Mesenchymal stem cell (in vitro differentiated cells and primary cell): ENCODE results near the gene TMEM37.

Experiments
- DNase-seq: peaks from one replicate; pipeline ENCODE4 v3.0.0-alpha.2; 2013
- H2AFZ ChIP-seq: one replicate; pipeline ENCODE4 v1.6.1; 2013; ENCODE audit warnings: low read depth, mild to moderate bottlenecking, control low read depth, inconsistent platforms, low read length, moderate library complexity
- H2AK5ac ChIP-seq: 2 replicates; pipeline ENCODE4 v1.6.1; 2013; ENCODE audit warnings: low read length, moderate library complexity, mild to moderate bottlenecking, inconsistent platforms; ENCODE audit not compliant: severe bottlenecking
- H2BK120ac ChIP-seq: one replicate; pipeline ENCODE4 v1.6.1; 2013; ENCODE audit warnings: low read depth, mild to moderate bottlenecking, inconsistent platforms, low read length, moderate library complexity
- H2BK12ac ChIP-seq, 2 experiments: one replicate each; pipeline ENCODE4 v1.6.1; 2013; ENCODE audit warnings: inconsistent platforms in 2 of 2, low read length in 2 of 2, mild to moderate bottlenecking in 2 of 2, moderate library complexity in 2 of 2, control low read depth in 1 of 2
- H2BK15ac ChIP-seq: one replicate; pipeline ENCODE4 v1.6.1; 2013; ENCODE audit warnings: mild to moderate bottlenecking, low read depth, inconsistent platforms; ENCODE audit not compliant: poor library complexity, severe bottlenecking
- H2BK5ac ChIP-seq: 2 replicates; pipeline ENCODE4 v1.6.1; 2013; ENCODE audit warnings: low read depth, mild to moderate bottlenecking, low read length, control low read depth, inconsistent platforms; ENCODE audit not compliant: poor library complexity, severe bottlenecking
- H3K14ac ChIP-seq, 2 experiments: one replicate each; pipeline ENCODE4 v1.6.1; 2013; ENCODE audit warnings: inconsistent platforms in 2 of 2, low read length in 2 of 2, control low read depth in 1 of 2, mild to moderate bottlenecking in 1 of 2, moderate library complexity in 1 of 2
- H3K18ac ChIP-seq, 2 experiments: one replicate each; pipeline ENCODE4 v1.6.1; 2013; ENCODE audit warnings: inconsistent platforms in 2 of 2, low read length in 2 of 2, control low read depth in 1 of 2, low read depth in 1 of 2, mild to moderate bottlenecking in 1 of 2
- H3K23ac ChIP-seq, 2 experiments: one replicate each; pipeline ENCODE4 v1.6.1; 2013; ENCODE audit warnings: inconsistent platforms in 2 of 2, low read length in 2 of 2, mild to moderate bottlenecking in 2 of 2, moderate library complexity in 2 of 2, control low read depth in 1 of 2
- H3K27ac ChIP-seq: 2 replicates; pipeline ENCODE4 v1.5.1; 2013; ENCODE audit warnings: mild to moderate bottlenecking, moderate library complexity, low read length, control low read depth, inconsistent platforms; ENCODE audit not compliant: poor library complexity, severe bottlenecking
- H3K27me3 ChIP-seq, 2 experiments: 2 replicates each; pipeline versions ENCODE4 v1.6.1 to v1.7.0; 2013; ENCODE audit warnings: low read length in 2 of 2, mild to moderate bottlenecking in 2 of 2, moderate library complexity in 2 of 2, control low read depth in 1 of 2, inconsistent platforms in 1 of 2; ENCODE audit not compliant: control insufficient read depth in 1 of 2, insufficient read depth in 1 of 2
- H3K36me3 ChIP-seq, 2 experiments: 2 replicates each; pipeline versions ENCODE4 v1.6.1 to v1.7.0; 2013; ENCODE audit warnings: low read length in 2 of 2, control low read depth in 1 of 2, inconsistent platforms in 1 of 2, low read depth in 1 of 2, mild to moderate bottlenecking in 1 of 2; ENCODE audit not compliant: insufficient read depth in 2 of 2, control insufficient read depth in 1 of 2
- H3K4ac ChIP-seq, 2 experiments: one replicate each; pipeline ENCODE4 v1.6.1; 2013; ENCODE audit warnings: inconsistent platforms in 2 of 2, low read length in 2 of 2, mild to moderate bottlenecking in 2 of 2, moderate library complexity in 2 of 2, control low read depth in 1 of 2, low read depth in 1 of 2
- H3K4me1 ChIP-seq: 2 replicates; pipeline ENCODE4 v1.6.1; 2013; ENCODE audit warnings: low read depth, low read length, control low read depth; ENCODE audit not compliant: control insufficient read depth, insufficient read depth
- H3K4me2 ChIP-seq: 2 replicates; pipeline ENCODE4 v1.6.1; 2013; ENCODE audit warnings: low read length, mild to moderate bottlenecking, inconsistent platforms; ENCODE audit not compliant: poor library complexity, severe bottlenecking
- H3K4me3 ChIP-seq, 2 experiments: 2 replicates each; pipeline versions ENCODE4 v1.5.1 to v1.7.0; 2013; ENCODE audit warnings: low read length in 2 of 2, mild to moderate bottlenecking in 2 of 2, control low read depth in 1 of 2, low read depth in 1 of 2; ENCODE audit not compliant: insufficient read depth in 1 of 2
- H3K79me1 ChIP-seq: replicated peaks from 2 replicates; pipeline ENCODE4 v1.6.1; 2013; ENCODE audit warnings: mild to moderate bottlenecking, control low read depth, low read length, inconsistent platforms; ENCODE audit not compliant: poor library complexity, severe bottlenecking
- H3K9ac ChIP-seq: 2 replicates; pipeline ENCODE4 v1.7.0; 2013; ENCODE audit warnings: mild to moderate bottlenecking, low read length, moderate library complexity
- H3K9me3 ChIP-seq: 2 replicates; pipeline ENCODE4 v1.7.0; 2013; ENCODE audit warnings: mild to moderate bottlenecking, low read length; ENCODE audit not compliant: control insufficient read depth
- H4K8ac ChIP-seq: one replicate; pipeline ENCODE4 v1.6.1; 2013; ENCODE audit warnings: inconsistent platforms, mild to moderate bottlenecking, low read length, moderate library complexity
- H4K91ac ChIP-seq: one replicate; pipeline ENCODE4 v1.6.1; 2013; ENCODE audit warnings: mild to moderate bottlenecking, low read length, inconsistent platforms
- WGBS: methylation state at CpG from one replicate; pipeline ENCODE4 v1.1.7; 2013; ENCODE audit warnings: mixed read lengths; 5-methylcytosine and 5-hydroxymethylcytosine counted together

Gene TMEM37

GRCh38 chr2:119469661-119470297 is 38.1 kb downstream of the TMEM37 start:
- H2AFZ ChIP-seq = no peak overlapping the region
- no peak overlapping the region for H3K9ac ChIP-seq
- no peak overlapping the region for H3K14ac ChIP-seq
- H3K4me1 ChIP-seq = peaks cover 4% of the 10 kb centered on the region
- peaks cover 0 to 21% of the 10 kb centered on the region in 2 experiments for H3K27me3 ChIP-seq
- 25% methylated on average over 1 of the region's 2 CpGs for WGBS
- H2AK5ac ChIP-seq = no peak overlapping the region
- no peak overlapping the region for H2BK5ac ChIP-seq
- H3K18ac ChIP-seq = no peak overlapping the region
- no peak overlapping the region for H3K4me2 ChIP-seq
- no peak overlapping the region for H2BK12ac ChIP-seq
- H3K9me3 ChIP-seq = no peaks in the 10 kb centered on the region
- no peak overlapping the region for H4K8ac ChIP-seq
- H2BK120ac ChIP-seq = no peak overlapping the region
- H3K79me1 ChIP-seq = no peaks in the 10 kb centered on the region
- H3K4ac ChIP-seq = no peak overlapping the region
- no peak for DNase-seq
- no peak overlapping the region for H3K23ac ChIP-seq
- H4K91ac ChIP-seq = no peak overlapping the region
- no peak overlapping the region for H3K4me3 ChIP-seq
- no peak overlapping the region for H3K27ac ChIP-seq
- H2BK15ac ChIP-seq = no peak overlapping the region
- no peaks in the 10 kb centered on the region for H3K36me3 ChIP-seq

GRCh38 chr2:119472749-119473148 is 41.1 kb downstream of the TMEM37 start:
- Histone ChIP-seq H3K27ac (no peak overlapping the region), H3K9me3 (no peaks in the 10 kb centered on the region), H3K4me1 (peaks cover 16% of the 10 kb centered on the region), H2BK5ac (no peak overlapping the region), H2AFZ (no peak overlapping the region), H3K36me3 (no peaks in the 10 kb centered on the region), H2BK12ac (no peak overlapping the region), H3K4me2 (no peak overlapping the region), H4K91ac (no peak overlapping the region), H3K79me1 (no peaks in the 10 kb centered on the region), H3K9ac (no peak overlapping the region), H3K4ac (no peak overlapping the region), H3K4me3 (no peak overlapping the region), H2BK120ac (no peak overlapping the region), H3K18ac (no peak overlapping the region), H4K8ac (no peak overlapping the region), H3K27me3 (peaks cover 0 to 35% of the 10 kb centered on the region in 2 experiments), H2BK15ac (no peak overlapping the region), H3K23ac (no peak overlapping the region), H3K14ac (no peak overlapping the region), H2AK5ac (no peak overlapping the region)
- no peak for DNase-seq
- WGBS = 90% methylated on average over 8 of the region's 8 CpGs

- no peaks in the 10 kb centered on the region for H3K79me1 ChIP-seq
- WGBS = 85% methylated on average over 16 of the region's 16 CpGs
- no peak overlapping the region for H3K27ac ChIP-seq
Observed at GRCh38 chr2:119473621-119474370, 42.1 kb downstream of the TMEM37 start.

GRCh38 chr2:119474371-119475224 is 42.9 kb downstream of the TMEM37 start:
- H3K27ac ChIP-seq = no peak overlapping the region
- no peak overlapping the region for H3K9ac ChIP-seq
- H3K23ac ChIP-seq = no peak overlapping the region
- no peaks in the 10 kb centered on the region for H3K9me3 ChIP-seq
- no peak overlapping the region for H3K14ac ChIP-seq
- no peaks in the 10 kb centered on the region for H3K79me1 ChIP-seq
- H3K27me3 ChIP-seq = peaks cover 0 to 52% of the 10 kb centered on the region in 2 experiments
- no peak overlapping the region for H3K4ac ChIP-seq
- no peak overlapping the region for H2AK5ac ChIP-seq
- no peak overlapping the region for H2BK120ac ChIP-seq
- DNase-seq = no peak
- no peak overlapping the region for H3K4me3 ChIP-seq
- H3K18ac ChIP-seq = no peak overlapping the region
- H2BK5ac ChIP-seq = no peak overlapping the region
- no peak overlapping the region for H2BK12ac ChIP-seq
- H4K91ac ChIP-seq = no peak overlapping the region
- WGBS = 84% methylated on average over 16 of the region's 17 CpGs
- H3K36me3 ChIP-seq = no peaks in the 10 kb centered on the region
- H2BK15ac ChIP-seq = no peak overlapping the region
- H2AFZ ChIP-seq = no peak overlapping the region
- peaks cover 19% of the 10 kb centered on the region for H3K4me1 ChIP-seq
- no peak overlapping the region for H3K4me2 ChIP-seq
- no peak overlapping the region for H4K8ac ChIP-seq

More at GRCh38 chr2:119473621-119474370, 42.1 kb downstream of the TMEM37 start:
- Histone ChIP-seq H3K4ac (no peak overlapping the region), H3K9ac (no peak overlapping the region), H3K4me1 (peaks cover 21% of the 10 kb centered on the region), H2BK5ac (no peak overlapping the region), H2BK120ac (no peak overlapping the region), H2AFZ (no peak overlapping the region), H3K4me3 (no peak overlapping the region), H2AK5ac (no peak overlapping the region), H2BK12ac (no peak overlapping the region), H3K18ac (no peak overlapping the region), H3K23ac (no peak overlapping the region), H3K14ac (no peak overlapping the region), H3K9me3 (no peaks in the 10 kb centered on the region), H3K4me2 (no peak overlapping the region), H3K36me3 (no peaks in the 10 kb centered on the region), H2BK15ac (no peak overlapping the region), H4K8ac (no peak overlapping the region), H4K91ac (no peak overlapping the region), H3K27me3 (peaks cover 0 to 44% of the 10 kb centered on the region in 2 experiments)
- no peak for DNase-seq
